Vagina (tissue), 2 donors: ENCODE results near the gene NFIA.

ENCODE experiments used
- POLR2A ChIP-seq, 2 donors: fragments of 450-650 bp; IDR thresholded peaks; one replicate each; pipeline ENCODE4 v1.6.1; 2017; ENCODE audit warnings: antibody characterized with exemption in 2 of 2, mild to moderate bottlenecking in 2 of 2, moderate library complexity in 2 of 2
- TF ChIP-seq, protein P1 (sequence below), 3 experiments: fragments of 450-650 bp in 2 of 3; fragments of 200-600 bp in 1 of 3; sonication (generic) in 1 of 3; IDR thresholded peaks; one replicate each; pipeline ENCODE4 v1.5.1; 2017 to 2019; ENCODE audit warnings: antibody characterized with exemption in 3 of 3, mild to moderate bottlenecking in 2 of 3, moderate library complexity in 2 of 3

DNA sequence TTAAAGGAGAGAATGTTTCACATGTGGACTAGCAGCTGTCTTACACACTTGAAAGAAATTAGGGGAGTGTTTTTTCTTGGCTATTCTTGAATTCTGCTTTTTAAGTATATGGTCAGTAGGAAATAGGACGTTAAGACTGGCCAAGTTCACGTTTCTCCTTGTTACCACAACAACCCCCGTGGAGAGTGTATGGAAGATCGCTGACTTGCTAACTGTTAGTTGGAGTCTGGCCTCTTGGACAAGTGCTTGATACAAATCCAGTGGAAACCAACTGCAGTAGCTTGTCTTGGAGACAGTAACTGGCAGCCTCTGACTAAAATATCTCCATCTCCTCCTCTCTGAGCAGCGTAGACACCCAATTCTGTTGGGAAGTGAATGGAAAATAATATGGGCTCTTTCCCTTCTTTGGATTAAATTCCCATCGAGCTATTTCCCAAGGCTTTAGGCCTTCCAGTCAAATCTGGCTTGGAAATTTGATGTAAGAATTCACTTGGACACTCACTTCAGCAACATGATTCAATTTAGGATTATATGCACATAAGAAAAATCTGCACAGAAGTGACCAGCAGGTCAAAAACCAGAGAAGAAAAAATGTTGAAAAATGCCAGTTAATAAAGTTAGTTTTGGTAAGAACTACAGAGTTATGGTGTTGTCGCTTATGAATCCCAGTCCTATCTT, 3.6 kb upstream of the NFIA start:
- TF ChIP-seq, protein P1, sequence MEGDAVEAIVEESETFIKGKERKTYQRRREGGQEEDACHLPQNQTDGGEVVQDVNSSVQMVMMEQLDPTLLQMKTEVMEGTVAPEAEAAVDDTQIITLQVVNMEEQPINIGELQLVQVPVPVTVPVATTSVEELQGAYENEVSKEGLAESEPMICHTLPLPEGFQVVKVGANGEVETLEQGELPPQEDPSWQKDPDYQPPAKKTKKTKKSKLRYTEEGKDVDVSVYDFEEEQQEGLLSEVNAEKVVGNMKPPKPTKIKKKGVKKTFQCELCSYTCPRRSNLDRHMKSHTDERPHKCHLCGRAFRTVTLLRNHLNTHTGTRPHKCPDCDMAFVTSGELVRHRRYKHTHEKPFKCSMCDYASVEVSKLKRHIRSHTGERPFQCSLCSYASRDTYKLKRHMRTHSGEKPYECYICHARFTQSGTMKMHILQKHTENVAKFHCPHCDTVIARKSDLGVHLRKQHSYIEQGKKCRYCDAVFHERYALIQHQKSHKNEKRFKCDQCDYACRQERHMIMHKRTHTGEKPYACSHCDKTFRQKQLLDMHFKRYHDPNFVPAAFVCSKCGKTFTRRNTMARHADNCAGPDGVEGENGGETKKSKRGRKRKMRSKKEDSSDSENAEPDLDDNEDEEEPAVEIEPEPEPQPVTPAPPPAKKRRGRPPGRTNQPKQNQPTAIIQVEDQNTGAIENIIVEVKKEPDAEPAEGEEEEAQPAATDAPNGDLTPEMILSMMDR (IDR thresholded peaks at IDR 0.05) = no peak
- TF ChIP-seq POLR2A (IDR thresholded peaks at IDR 0.05) = no peak
